SKM-1 treated with dmso at 0.1 percent for 144 hours (cell line): ENCODE measurements around the gene APOB.

Experiments
- DNase-seq: peaks from one replicate; lab custom pipeline; 2025; ENCODE audit not compliant: unreplicated experiment; lab: John Stamatoyannopoulos, UW

The APOB gene

GRCh38 chr2:21050164-21050563, 6.3 kb upstream of the APOB start:
- DNase-seq, result no peak

- no peak for DNase-seq
Observed at GRCh38 chr2:21047141-21048009, 3.5 kb upstream of the APOB start.

- DNase-seq, result no peak
Observed at GRCh38 chr2:21046506-21046905, 2.6 kb upstream of the APOB start.

GRCh38 chr2:21044694-21045371, 960 bp upstream of the APOB start:
- no peak for DNase-seq

GRCh38 chr2:21042958-21043743, 722 bp downstream of the APOB start:
- peak; percentile 16 for DNase-seq

GRCh38 chr2:21042708-21042957, 1.2 kb downstream of the APOB start:
- DNase-seq, result no peak

GRCh38 chr2:21041943-21042707, 1.7 kb downstream of the APOB start:
- DNase-seq, result no peak

- no peak for DNase-seq
Observed at GRCh38 chr2:21041462-21041861, 2.4 kb downstream of the APOB start.

GRCh38 chr2:21040468-21041377, 3.1 kb downstream of the APOB start:
- no peak for DNase-seq

GRCh38 chr2:21039979-21040467, 3.9 kb downstream of the APOB start:
- no peak for DNase-seq

- no peak for DNase-seq
Observed at GRCh38 chr2:21039080-21039556, 4.8 kb downstream of the APOB start.

- no peak for DNase-seq
Observed at GRCh38 chr2:21038403-21039073, 5.3 kb downstream of the APOB start.

- no peak for DNase-seq
Observed at GRCh38 chr2:21037671-21038108, 6.2 kb downstream of the APOB start.

- DNase-seq, result no peak
Observed at GRCh38 chr2:21036708-21037670, 6.9 kb downstream of the APOB start.

GRCh38 chr2:21035974-21036707, 7.7 kb downstream of the APOB start:
- no peak for DNase-seq

- no peak for DNase-seq
Observed at GRCh38 chr2:21035282-21035973, 8.4 kb downstream of the APOB start.

GRCh38 chr2:21034972-21035279, 8.9 kb downstream of the APOB start:
- no peak for DNase-seq
